Fibroblast of pulmonary artery (primary cell): Measurements from ENCODE around the gene CAMTA1.

ENCODE experiments used
- DNase-seq: peaks from one replicate; pipeline ENCODE4 v3.0.0-alpha.2; 2010; ENCODE audit warnings: low read depth
- H3K4me3 ChIP-seq: replicated peaks from 2 replicates; pipeline ENCODE4 v1.5.1; 2011; ENCODE audit warnings: low read depth, mild to moderate bottlenecking, control low read depth, low read length, moderate library complexity
- CTCF ChIP-seq: IDR thresholded peaks from 2 replicates; pipeline ENCODE4 v1.5.1; 2011; ENCODE audit warnings: mild to moderate bottlenecking, control low read depth, low read length, inconsistent platforms; ENCODE audit errors: missing control alignments

CAMTA1 gene

GRCh38 chr1:7011826-7012225, 226.6 kb downstream of the CAMTA1 start:
- TF ChIP-seq CTCF, result no peak
- DNase-seq, result no peak
- no peak overlapping the region for H3K4me3 ChIP-seq

DNA sequence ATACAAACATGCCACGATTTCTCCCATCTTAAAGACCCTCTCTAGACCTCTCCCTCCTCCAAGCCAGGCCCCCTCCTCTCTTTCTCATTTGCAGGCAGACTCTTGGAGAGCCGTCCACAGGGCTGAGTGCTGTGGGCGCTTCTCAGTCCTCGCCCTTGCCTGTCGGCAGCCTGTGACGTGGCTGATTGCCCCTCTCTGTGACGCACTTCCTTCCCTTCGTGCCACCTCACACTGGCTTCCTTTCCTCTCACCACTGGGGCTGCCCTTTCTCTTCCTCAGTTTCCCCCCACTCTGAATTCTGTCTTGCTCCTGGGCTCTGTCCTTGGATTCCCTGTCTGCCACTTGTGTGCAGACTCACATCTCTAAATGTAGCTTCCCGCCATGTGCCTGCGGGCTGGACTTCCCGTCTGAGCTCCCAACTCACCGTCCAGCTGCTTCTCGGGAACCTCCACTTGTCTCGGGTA, 227.2 kb downstream of the CAMTA1 start:
- DNase-seq, result no peak
- no peak for TF ChIP-seq CTCF
- H3K4me3 ChIP-seq, result no peak overlapping the region

DNA sequence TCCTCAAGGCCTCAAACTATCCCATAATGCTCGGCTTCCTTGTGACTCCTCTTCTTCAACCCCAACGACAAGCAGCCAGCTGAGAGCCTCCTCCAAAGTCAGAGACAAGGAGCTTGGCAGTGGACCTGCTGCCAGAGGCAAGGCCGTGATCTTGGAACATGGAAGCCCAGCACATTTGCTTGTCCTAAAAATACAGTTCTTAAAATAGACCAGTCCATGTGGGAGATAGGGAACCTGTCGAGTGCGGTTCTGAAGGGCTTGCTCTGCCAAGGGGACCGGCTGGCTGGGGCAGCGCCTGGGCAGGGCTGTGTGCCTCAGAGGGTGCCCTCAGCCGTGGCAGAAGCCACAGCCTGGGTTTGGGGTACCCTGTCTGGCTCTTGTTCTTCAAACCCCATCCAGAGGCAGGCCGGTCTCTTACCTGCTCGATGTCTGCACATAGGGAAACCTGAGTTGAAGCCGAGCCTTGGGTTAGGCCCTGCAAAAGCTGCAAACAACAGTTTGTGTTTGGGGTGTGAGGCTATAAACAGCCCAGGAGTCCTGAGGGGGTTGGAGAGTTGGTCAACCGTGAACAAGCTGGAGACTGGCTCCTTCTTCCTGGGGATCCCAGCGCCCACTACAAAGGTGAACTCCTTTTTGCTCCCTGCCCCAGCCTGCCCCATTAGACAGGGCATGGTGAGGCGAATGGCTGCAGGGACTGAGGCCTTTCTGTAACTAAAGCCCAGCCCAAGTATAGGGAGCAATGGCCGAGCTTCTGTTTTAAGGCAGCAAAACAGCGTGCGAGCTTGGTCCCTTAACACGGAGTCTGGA, 228.8 kb downstream of the CAMTA1 start:
- no peak for TF ChIP-seq CTCF
- no peak overlapping the region for H3K4me3 ChIP-seq
- no peak for DNase-seq

GRCh38 chr1:7014640-7014930, 229.3 kb downstream of the CAMTA1 start:
- no peak for DNase-seq
- H3K4me3 ChIP-seq, result no peak overlapping the region
- TF ChIP-seq CTCF, result no peak

DNA sequence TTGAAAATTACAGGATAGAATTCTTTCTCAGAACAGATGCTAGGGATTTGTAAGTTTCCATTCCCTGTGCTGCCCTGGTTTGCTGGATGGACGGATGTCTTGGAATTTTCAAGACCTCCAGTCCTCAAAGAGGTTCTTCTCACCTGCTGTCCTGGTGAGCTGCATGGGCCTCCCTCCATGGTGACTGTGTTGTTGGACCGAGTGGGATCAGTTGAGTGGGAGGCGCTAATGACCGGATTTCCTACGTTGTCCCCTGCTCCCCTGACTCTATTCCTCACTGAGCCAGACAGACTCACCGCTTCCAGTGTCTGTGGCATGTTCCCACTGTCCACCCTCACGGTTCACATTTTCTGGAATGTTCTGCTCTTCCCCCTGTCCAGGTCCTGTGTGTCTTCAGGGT, 229.8 kb downstream of the CAMTA1 start:
- no peak overlapping the region for H3K4me3 ChIP-seq
- DNase-seq, result no peak
- TF ChIP-seq CTCF, result no peak

DNA sequence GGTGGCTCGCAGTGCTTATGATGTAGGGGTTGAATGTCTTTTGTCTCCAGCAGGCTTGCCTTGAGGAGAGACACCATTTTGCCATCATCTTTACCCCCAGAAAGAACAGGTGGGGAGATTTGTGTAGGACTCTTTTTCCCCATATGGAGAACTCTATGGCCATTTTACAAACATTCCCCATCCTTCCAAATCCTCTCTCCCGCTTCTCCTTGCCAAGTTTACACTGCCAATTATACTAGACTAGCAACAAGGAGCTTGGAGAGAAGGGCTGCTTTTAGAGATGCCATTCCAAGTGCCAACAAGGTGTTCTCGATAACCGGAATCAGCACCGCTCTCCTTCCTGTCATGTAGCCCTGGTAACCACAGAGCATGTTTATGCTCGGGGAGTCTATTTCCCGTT, 233.1 kb downstream of the CAMTA1 start:
- no peak for DNase-seq
- TF ChIP-seq CTCF, result no peak
- H3K4me3 ChIP-seq, result no peak overlapping the region

GRCh38 chr1:7018826-7019225, 233.6 kb downstream of the CAMTA1 start:
- H3K4me3 ChIP-seq, result no peak overlapping the region
- no peak for DNase-seq
- no peak for TF ChIP-seq CTCF
